H7 (cell line): ENCODE results near the gene PTGS2. TPM values are rescaled to one million over a fixed set of nuclear protein-coding genes. Genes with fewer than 3 reads are reported as not detected.

Experiments used
- DNase-seq: peaks from one replicate; pipeline ENCODE4 v3.0.0; 2012
- H3K27me3 ChIP-seq: 2 replicates; pipeline ENCODE4 v1.6.0; 2011; ENCODE audit warnings: mild to moderate bottlenecking, low read length; ENCODE audit not compliant: control insufficient read depth, insufficient read depth
- H3K36me3 ChIP-seq: replicated peaks from 2 replicates; pipeline ENCODE4 v1.5.1; 2011; ENCODE audit warnings: low read length; ENCODE audit not compliant: control insufficient read depth, insufficient read depth
- H3K4me3 ChIP-seq: 2 replicates; pipeline ENCODE4 v1.5.1; 2011; ENCODE audit warnings: low read depth, mild to moderate bottlenecking, control low read depth, low read length, moderate library complexity; ENCODE audit not compliant: insufficient read depth
- total RNA-seq: library from RNA; depleted of rRNA; stranded (reverse); fragments of >200 nt; shearing (Covaris generic); gene quantifications from 2 replicates; pipeline ENCODE4 v1.2.3, GENCODE V29; 2014; rRNA removed

PTGS2 gene
- total RNA-seq: 0.38 and 1.7 TPM in 2 replicates

- peak within 1 kb of the TSS; percentile 68 for H3K4me3 ChIP-seq
- H3K36me3 ChIP-seq: no peaks in the 10 kb centered on the region
- H3K27me3 ChIP-seq: peaks cover 17% of the 10 kb centered on the region
- DNase-seq: peak; percentile 81
Observed at GRCh38 chr1:186680245-186681061, at the start of gene PTGS2. PTGS2 (minus strand) TSS chr1:186680423; CDS start chr1:186680290, 133 bp downstream.

DNA sequence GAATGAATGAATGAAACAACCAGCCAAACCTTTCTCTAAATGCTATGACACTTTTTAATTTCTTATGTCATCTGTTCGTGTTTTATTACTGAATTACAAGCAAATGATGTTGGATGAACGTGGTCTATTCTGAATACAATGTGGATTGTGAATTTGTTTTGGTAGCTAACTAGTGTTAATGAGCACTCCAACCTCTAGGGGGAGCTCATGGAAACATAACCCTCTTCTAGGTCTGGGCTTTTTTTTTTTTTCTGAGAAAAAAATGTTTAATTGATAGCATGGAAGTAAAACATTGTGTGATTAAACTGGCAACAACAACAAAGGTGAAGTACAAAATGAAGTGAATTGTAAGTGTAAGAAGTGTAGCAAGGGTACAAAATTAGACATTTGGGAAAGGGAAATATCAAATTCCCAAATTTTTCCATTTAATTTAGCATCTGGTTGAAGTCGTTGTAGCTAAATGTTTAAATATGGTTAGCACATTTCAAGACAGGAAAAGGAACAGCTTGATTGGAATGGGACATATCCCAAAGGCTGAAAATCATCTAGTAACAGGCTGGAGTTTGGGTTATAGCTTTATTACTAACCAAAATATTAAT is 42.6 kb upstream of the PTGS2 start:
- no peaks in the 10 kb centered on the region for H3K27me3 ChIP-seq
- H3K36me3 ChIP-seq: no peaks in the 10 kb centered on the region
- DNase-seq: peak; percentile 30
- H3K4me3 ChIP-seq: no peak overlapping the region

- Histone ChIP-seq H3K4me3 (no peak overlapping the region), H3K36me3 (no peaks in the 10 kb centered on the region), H3K27me3 (no peaks in the 10 kb centered on the region)
- no peak for DNase-seq
Observed at GRCh38 chr1:186717286-186717685, 37.1 kb upstream of the PTGS2 start.

DNA sequence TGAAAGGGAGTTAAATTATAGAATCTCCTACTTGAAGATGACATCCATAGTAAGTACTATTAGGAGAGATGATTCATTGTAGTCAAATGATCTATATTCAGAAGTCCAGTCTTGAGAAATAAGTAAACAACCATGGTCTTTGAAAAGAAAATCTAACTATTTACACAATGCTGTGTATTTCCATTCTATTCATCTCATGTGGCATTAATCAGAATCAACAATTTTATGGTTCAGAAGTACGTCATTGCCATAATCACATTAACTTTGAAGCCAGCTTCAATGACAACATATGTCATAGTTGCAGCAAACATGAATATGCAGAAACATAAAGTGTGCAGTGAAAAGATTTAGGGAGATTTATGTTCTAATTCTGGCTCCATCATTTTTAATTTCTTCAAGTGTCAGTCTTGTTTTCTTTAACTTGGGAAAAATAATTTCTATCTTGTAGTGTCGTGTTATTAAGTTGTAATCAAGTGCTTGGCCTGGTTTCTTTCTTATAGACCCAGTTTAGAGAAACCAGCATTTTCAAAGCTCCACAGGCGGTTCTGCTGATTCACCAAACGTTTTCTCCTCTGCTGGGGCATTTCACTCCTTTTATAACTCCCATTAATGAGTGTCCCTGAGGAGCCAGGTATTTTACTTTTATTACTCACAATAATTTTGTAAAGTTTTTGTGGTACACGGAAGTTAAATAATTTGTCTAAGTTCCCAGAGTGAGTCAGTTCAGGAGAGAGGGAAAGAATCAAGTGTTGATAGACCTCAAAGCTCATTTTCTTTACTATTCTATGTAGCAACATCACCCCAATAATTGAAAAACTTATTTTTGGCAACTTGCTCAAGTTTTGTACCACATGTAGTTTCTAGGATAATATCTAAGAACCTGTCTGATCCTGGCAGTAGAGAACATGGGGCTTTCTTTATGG is 35.9 kb upstream of the PTGS2 start:
- Histone ChIP-seq H3K36me3 (no peaks in the 10 kb centered on the region), H3K27me3 (no peaks in the 10 kb centered on the region), H3K4me3 (no peak overlapping the region)
- no peak for DNase-seq

- Histone ChIP-seq H3K36me3 (no peaks in the 10 kb centered on the region), H3K27me3 (no peaks in the 10 kb centered on the region), H3K4me3 (no peak overlapping the region)
- no peak for DNase-seq
Observed at GRCh38 chr1:186710696-186711095, 30.5 kb upstream of the PTGS2 start.

DNA sequence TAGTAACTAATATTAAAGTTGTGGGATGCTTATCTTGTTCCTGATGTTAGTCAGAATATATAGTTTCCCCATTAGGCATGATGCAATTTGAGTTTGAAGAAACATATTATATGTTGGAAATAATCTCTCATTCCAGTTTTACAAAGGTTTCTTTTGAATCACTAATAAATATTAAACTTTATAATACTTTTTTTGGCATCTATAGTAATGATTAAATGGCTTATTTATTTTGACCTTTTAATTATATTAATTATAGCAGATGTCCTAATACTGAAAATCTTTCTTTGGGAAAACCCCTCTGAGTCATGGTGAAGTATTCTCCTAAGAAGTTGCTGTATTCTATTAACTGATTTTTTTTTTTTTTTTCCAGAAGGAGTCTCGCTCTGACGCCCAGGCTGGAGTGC is 28.5 kb upstream of the PTGS2 start:
- no peak overlapping the region for H3K4me3 ChIP-seq
- H3K36me3 ChIP-seq: no peaks in the 10 kb centered on the region
- no peak for DNase-seq

GRCh38 chr1:186703209-186703766 is 23.1 kb upstream of the PTGS2 start:
- Histone ChIP-seq H3K36me3 (no peaks in the 10 kb centered on the region), H3K4me3 (no peak overlapping the region), H3K27me3 (no peaks in the 10 kb centered on the region)
- DNase-seq: no peak

More for the DNA sequence above, 28.5 kb upstream of the PTGS2 start:
- no peaks in the 10 kb centered on the region for H3K27me3 ChIP-seq

DNA sequence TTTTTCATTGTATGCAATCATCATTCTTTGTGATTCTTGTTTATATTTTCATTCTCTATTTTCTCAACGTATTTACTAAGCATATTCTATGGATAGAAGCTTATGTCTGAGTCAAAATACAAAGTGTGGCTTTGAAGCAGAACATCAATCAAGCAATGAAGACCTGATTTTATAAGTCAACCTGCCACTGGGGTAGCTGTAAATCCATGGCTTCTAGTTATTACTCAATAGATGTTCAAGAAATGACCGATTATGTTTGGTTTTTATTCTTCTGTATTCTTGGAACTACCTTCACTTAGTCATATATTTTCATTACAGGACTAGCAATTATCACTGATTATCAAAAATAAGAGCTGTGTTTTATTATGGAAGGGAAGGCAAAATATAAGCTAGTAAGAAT is 20.5 kb upstream of the PTGS2 start:
- Histone ChIP-seq H3K27me3 (no peaks in the 10 kb centered on the region), H3K36me3 (no peaks in the 10 kb centered on the region), H3K4me3 (no peak overlapping the region)
- DNase-seq: no peak

DNA sequence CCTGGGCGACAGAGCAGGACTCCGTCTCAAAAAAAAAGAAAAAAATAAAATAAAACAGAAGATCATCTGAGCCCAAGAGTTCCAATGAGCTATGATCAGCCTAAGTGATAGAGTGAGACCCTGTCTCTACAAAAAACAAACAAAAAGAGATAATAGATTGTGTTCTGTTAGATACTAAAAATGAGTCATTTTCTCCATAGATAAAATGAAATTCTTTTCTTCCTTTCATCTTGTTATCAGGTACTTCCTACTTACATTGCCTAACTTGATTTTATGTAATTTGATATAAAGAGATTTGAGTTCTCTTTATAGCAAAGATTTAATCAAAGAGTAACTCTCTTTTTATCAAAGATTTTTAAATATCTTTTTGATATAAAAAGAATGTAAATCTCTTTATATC is 19.3 kb upstream of the PTGS2 start:
- DNase-seq: no peak
- Histone ChIP-seq H3K36me3 (no peaks in the 10 kb centered on the region), H3K4me3 (no peak overlapping the region), H3K27me3 (no peaks in the 10 kb centered on the region)

DNA sequence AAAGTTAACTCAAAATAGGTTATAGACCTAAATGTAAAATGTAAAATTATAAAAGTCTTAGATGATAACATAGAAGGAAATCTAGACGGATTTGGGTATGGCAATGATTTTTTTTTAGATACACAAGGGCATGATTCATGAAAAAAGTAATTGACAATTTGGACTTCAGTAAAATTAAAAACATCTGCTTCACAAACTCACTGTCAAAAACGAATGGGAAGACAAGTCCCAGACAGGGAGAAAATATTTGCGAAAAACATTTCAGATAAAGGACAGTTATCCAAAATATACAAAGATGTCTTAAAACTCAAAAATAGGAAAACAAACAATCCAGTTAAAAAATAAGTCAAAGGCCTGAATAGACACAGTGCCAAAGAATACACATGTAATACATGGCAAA is 9.7 kb upstream of the PTGS2 start:
- Histone ChIP-seq H3K27me3 (no peaks in the 10 kb centered on the region), H3K36me3 (no peaks in the 10 kb centered on the region), H3K4me3 (no peak overlapping the region)
- no peak for DNase-seq

GRCh38 chr1:186689376-186689775 is 9.2 kb upstream of the PTGS2 start:
- Histone ChIP-seq H3K27me3 (no peaks in the 10 kb centered on the region), H3K4me3 (no peak overlapping the region), H3K36me3 (no peaks in the 10 kb centered on the region)
- no peak for DNase-seq

DNA sequence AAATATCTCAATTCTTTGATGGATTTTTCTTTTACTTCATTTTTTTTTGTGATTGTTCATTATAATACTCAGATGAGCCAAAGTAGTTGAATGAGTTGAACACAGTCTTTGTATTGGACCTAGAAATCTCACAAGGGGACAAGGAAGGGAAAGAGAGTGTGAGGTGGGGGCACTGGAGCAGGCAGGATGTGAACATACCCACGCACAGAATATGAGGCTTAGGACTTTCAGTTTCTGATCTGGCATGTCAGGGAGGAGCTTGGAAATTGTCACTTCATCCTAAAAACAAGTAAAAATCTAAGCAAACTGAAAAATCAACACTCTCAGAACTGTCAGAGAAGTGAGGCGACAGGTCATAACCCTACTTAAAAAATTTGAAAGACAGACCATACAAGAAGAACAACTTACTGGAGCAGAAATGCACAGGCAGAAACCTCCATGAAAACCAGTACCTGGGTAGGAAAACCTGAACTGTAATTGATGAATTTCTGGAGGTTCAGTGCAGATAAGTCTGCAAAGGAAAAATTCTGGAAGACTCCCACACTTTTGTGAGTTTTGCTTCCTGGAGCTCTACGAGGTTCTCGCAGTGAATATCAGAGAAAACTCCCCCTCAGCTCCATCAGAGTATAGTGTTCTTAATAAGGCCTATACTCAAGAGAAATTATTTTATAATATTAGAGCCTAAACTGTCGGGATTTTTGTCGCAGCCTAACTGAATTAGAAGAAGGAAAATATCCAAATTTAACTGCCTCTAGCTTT is 3.6 kb upstream of the PTGS2 start:
- Histone ChIP-seq H3K4me3 (no peak overlapping the region), H3K36me3 (no peaks in the 10 kb centered on the region), H3K27me3 (peaks cover 17% of the 10 kb centered on the region)
- DNase-seq: no peak

GRCh38 chr1:186682736-186683135 is 2.5 kb upstream of the PTGS2 start:
- DNase-seq: no peak
- H3K4me3 ChIP-seq: no peak overlapping the region
- H3K36me3 ChIP-seq: no peaks in the 10 kb centered on the region

DNA sequence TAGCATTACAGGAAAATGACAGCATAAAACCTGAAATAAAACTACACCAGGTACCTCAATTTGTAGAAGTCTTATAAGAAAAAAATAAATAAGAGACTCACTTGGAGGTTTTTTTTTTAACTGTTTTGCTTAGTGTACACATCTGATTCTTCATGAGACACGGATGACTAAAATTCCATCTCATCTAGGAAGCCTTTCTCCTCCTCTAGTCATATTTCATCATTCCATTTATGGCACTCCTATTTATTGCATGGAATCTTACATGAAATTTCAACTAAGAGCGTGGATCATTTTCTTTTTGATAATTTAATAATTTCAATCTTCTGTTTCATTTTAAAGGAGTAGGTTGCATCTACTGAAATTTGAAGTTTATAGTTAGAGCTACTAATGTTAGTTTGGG is 1.6 kb upstream of the PTGS2 start:
- no peak for DNase-seq
- peaks cover 17% of the 10 kb centered on the region for H3K27me3 ChIP-seq
- H3K4me3 ChIP-seq: no peak overlapping the region
- H3K36me3 ChIP-seq: no peaks in the 10 kb centered on the region

More at GRCh38 chr1:186682736-186683135, 2.5 kb upstream of the PTGS2 start:
- H3K27me3 ChIP-seq: peaks cover 17% of the 10 kb centered on the region
